ENCODE measurements around the gene SYF2. TPM values are rescaled to one million over a fixed set of nuclear protein-coding genes. Genes with fewer than 3 reads are reported as not detected.
A peak's percentile ranks its signal among the peaks of the same experiment; 100 is the strongest.
"Not testable (repeated sequence)": the region's sequence is repeated elsewhere in the genome, so short reads cannot be mapped to it uniquely, and the experiment has no call there.

The SYF2 gene
- total RNA-seq, 1 donor from 2014 or later: 43.7 TPM

- peak; percentile 13 for FAIRE-seq
- no peak for TF ChIP-seq CTCF (IDR thresholded peaks at IDR 0.05; ENCODE audit: insufficient read depth, low read length, severe bottlenecking)
These were observed 36.5 kb downstream of the SYF2 start for GRCh38 chr1:25195835-25196234.

GRCh38 chr1:25194572-25195020 lies 37.7 kb downstream of the SYF2 start:
- FAIRE-seq: peak; percentile 64

More at GRCh38 chr1:25195835-25196234, 36.5 kb downstream of the SYF2 start:
- no peak for DNase-seq (ENCODE audit: low read depth)
- Histone ChIP-seq H3K36me3 (ENCODE audit: control insufficient read depth, insufficient read depth, low read length) (no peaks in the 10 kb centered on the region), H3K27me3 (ENCODE audit: control insufficient read depth, insufficient read depth, low read length) (peaks cover 3% of the 10 kb centered on the region), H3K4me3 (ENCODE audit: low read depth, low read length) (no peak overlapping the region)

GRCh38 chr1:25194054-25194453 lies 38.2 kb downstream of the SYF2 start:
- Histone ChIP-seq H3K4me3 (ENCODE audit: low read depth, low read length) (no peak overlapping the region), H3K36me3 (ENCODE audit: control insufficient read depth, insufficient read depth, low read length) (no peaks in the 10 kb centered on the region), H3K27me3 (ENCODE audit: control insufficient read depth, insufficient read depth, low read length) (peaks cover 3% of the 10 kb centered on the region)
- no peak for TF ChIP-seq CTCF (IDR thresholded peaks at IDR 0.05; ENCODE audit: insufficient read depth, low read length, severe bottlenecking)
- DNase-seq (ENCODE audit: low read depth): peak; percentile 7
- FAIRE-seq: no peak

More at GRCh38 chr1:25194572-25195020, 37.7 kb downstream of the SYF2 start:
- peak; percentile 94 for DNase-seq (ENCODE audit: low read depth)
- Histone ChIP-seq H3K4me3 (ENCODE audit: low read depth, low read length) (no peak overlapping the region), H3K27me3 (ENCODE audit: control insufficient read depth, insufficient read depth, low read length) (peaks cover 3% of the 10 kb centered on the region), H3K36me3 (ENCODE audit: control insufficient read depth, insufficient read depth, low read length) (no peaks in the 10 kb centered on the region)
- no peak for TF ChIP-seq CTCF (IDR thresholded peaks at IDR 0.05; ENCODE audit: insufficient read depth, low read length, severe bottlenecking)

- no peak overlapping the region for H3K4me3 ChIP-seq (ENCODE audit: low read depth, low read length)
- DNase-seq (ENCODE audit: low read depth) (no peak), FAIRE-seq (no peak)
- no peaks in the 10 kb centered on the region for H3K36me3 ChIP-seq (ENCODE audit: control insufficient read depth, insufficient read depth, low read length)
- TF ChIP-seq CTCF (IDR thresholded peaks at IDR 0.05; ENCODE audit: insufficient read depth, low read length, severe bottlenecking): no peak
- H3K27me3 ChIP-seq (ENCODE audit: control insufficient read depth, insufficient read depth, low read length): no peaks in the 10 kb centered on the region
These were observed 39.1 kb downstream of the SYF2 start for GRCh38 chr1:25193229-25193628.

- Histone ChIP-seq H3K27me3 (ENCODE audit: control insufficient read depth, insufficient read depth, low read length) (no peaks in the 10 kb centered on the region), H3K36me3 (ENCODE audit: control insufficient read depth, insufficient read depth, low read length) (no peaks in the 10 kb centered on the region), H3K4me3 (ENCODE audit: low read depth, low read length) (no peak overlapping the region)
- no peak for FAIRE-seq
- no peak for TF ChIP-seq CTCF (IDR thresholded peaks at IDR 0.05; ENCODE audit: insufficient read depth, low read length, severe bottlenecking)
- no peak for DNase-seq (ENCODE audit: low read depth)
These were observed 40.1 kb downstream of the SYF2 start for GRCh38 chr1:25192154-25192553.

- FAIRE-seq: no peak
- TF ChIP-seq CTCF (IDR thresholded peaks at IDR 0.05; ENCODE audit: insufficient read depth, low read length, severe bottlenecking): no peak
- no peak for DNase-seq (ENCODE audit: low read depth)
- H3K36me3 ChIP-seq (ENCODE audit: control insufficient read depth, insufficient read depth, low read length): no peaks in the 10 kb centered on the region
- H3K27me3 ChIP-seq (ENCODE audit: control insufficient read depth, insufficient read depth, low read length): no peaks in the 10 kb centered on the region
- no peak overlapping the region for H3K4me3 ChIP-seq (ENCODE audit: low read depth, low read length)
These were observed 42.0 kb downstream of the SYF2 start for GRCh38 chr1:25190260-25190659.

- DNase-seq (ENCODE audit: low read depth); H3K27me3 ChIP-seq (ENCODE audit: control insufficient read depth, insufficient read depth, low read length); H3K4me3 ChIP-seq (ENCODE audit: low read depth, low read length); H3K36me3 ChIP-seq (ENCODE audit: control insufficient read depth, insufficient read depth, low read length); FAIRE-seq: not testable (repeated sequence)
These were observed 44.4 kb downstream of the SYF2 start for GRCh38 chr1:25187904-25188303.
